ENCODE results near the gene NOX4. TPM values are rescaled to one million over a fixed set of nuclear protein-coding genes. Genes with fewer than 3 reads are reported as not detected.
"Not testable (repeated sequence)": the region's sequence is repeated elsewhere in the genome, so short reads cannot be mapped to it uniquely, and the experiment has no call there.

NOX4 gene
- polyA plus RNA-seq, 2 of the 4 experiments (the other 2 are of a cell fraction), result 0.04 TPM; not detected in 1

DNA sequence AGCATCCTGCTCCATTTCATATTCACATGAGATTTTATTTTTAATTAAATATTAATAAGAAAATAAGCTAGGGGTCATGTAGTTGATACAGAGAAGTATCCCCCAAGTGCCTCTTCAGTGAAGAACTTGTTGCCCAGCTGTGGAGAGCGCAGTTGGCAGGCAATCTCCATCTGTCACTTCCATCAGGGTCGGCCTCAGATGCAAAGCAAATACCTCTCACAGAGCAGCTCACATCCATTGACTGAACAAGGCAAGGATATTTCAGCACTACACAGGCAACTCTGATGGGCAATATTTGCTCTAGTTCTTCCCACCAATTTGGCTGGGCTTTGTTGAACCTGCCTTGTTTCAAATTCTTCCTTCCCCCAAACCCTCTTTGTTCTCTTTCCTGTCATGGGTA, 129.4 kb downstream of the NOX4 start:
- FAIRE-seq (no peak), DNase-seq (ENCODE audit: low read depth in 1 of 2, low spot score in 1 of 2) (no peak), ATAC-seq (no peak)
- Histone ChIP-seq H3K27ac (no peak overlapping the region), H3K4me2 (no peak overlapping the region), H3K4me3 (no peak overlapping the region), H3K9me3 (no peaks in the 10 kb centered on the region), H3K4me1 (no peaks in the 10 kb centered on the region)
- TF ChIP-seq TFCP2L1 (CRISPR knock-in tag; IDR thresholded peaks at IDR 0.05) (no peak), NPAS2 (CRISPR knock-in tag; IDR thresholded peaks at IDR 0.05; ENCODE audit: borderline replicate concordance) (no peak), PHF8 (IDR thresholded peaks at IDR 0.05; ENCODE audit: borderline replicate concordance, low read depth) (no peak), ZC3H11A (IDR thresholded peaks at IDR 0.05) (no peak), RCOR1 (IDR thresholded peaks at IDR 0.05; ENCODE audit: low read depth, low read length) (no peak), E2F6 (IDR thresholded peaks at IDR 0.05; ENCODE audit: borderline replicate concordance, low read depth) (no peak), CBX8 (IDR thresholded peaks at IDR 0.05) (no peak), RFX5 (IDR thresholded peaks at IDR 0.05) (no peak), JUN (IDR thresholded peaks at IDR 0.05) (no peak), HOXB13 (CRISPR knock-in tag; IDR thresholded peaks at IDR 0.05; ENCODE audit: low read depth) (no peak), SMC3 (IDR thresholded peaks at IDR 0.05) (no peak), POLR2A (IDR thresholded peaks at IDR 0.05; ENCODE audit: low read length) (no peak), USF2 (IDR thresholded peaks at IDR 0.05) (no peak), SREBF2 (IDR thresholded peaks at IDR 0.05) (no peak), BHLHE40 (IDR thresholded peaks at IDR 0.05; ENCODE audit: low read depth, low read length) (no peak), MYC (IDR thresholded peaks at IDR 0.05; ENCODE audit: borderline replicate concordance, low read length) (no peak), ESRRA (IDR thresholded peaks at IDR 0.05; ENCODE audit: borderline replicate concordance, low read length) (no peak), KDM5A (IDR thresholded peaks at IDR 0.05) (no peak)
- TF ChIP-seq, protein P1, sequence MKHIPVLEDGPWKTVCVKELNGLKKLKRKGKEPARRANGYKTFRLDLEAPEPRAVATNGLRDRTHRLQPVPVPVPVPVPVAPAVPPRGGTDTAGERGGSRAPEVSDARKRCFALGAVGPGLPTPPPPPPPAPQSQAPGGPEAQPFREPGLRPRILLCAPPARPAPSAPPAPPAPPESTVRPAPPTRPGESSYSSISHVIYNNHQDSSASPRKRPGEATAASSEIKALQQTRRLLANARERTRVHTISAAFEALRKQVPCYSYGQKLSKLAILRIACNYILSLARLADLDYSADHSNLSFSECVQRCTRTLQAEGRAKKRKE (CRISPR knock-in tag; IDR thresholded peaks at IDR 0.05; ENCODE audit: low read depth), result no peak
- ChIA-PET POLR2A (no interaction called here), CTCF (no interaction called here)
- WGBS (ENCODE audit: missing lambda C conversion rate), result 0% methylated on average over 2 of the region's 2 CpGs

GRCh38 chr11:89359208-89359607, 132.0 kb downstream of the NOX4 start:
- ATAC-seq; POLR2A ChIA-PET; H3K4me1 ChIP-seq; H3K4me2 ChIP-seq; CTCF ChIA-PET; FAIRE-seq; H3K9me3 ChIP-seq; H3K4me3 ChIP-seq; H3K27ac ChIP-seq; DNase-seq (ENCODE audit: low read depth in 1 of 2, low spot score in 1 of 2): not testable (repeated sequence)

DNA sequence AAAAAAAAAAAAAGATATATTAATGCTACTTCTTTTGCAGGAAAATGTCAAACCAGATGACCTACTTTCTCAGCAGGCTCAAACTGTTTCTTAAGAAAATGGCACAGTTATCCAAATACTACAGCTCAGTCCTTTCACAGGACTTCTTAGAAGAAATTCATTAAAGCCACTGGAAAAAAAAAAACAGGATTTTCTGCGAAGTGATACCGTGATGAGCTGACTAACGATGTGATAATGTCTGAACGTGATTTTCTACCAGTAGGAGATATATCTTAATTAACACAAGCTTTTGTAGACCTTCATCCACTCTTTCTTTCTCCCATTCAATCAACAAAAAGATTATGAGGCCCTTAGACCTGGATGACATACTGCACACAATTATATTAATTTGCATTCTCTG, 132.4 kb downstream of the NOX4 start:
- under 1% methylated on average over 4 of the region's 4 CpGs for WGBS (ENCODE audit: missing lambda C conversion rate)
- TF ChIP-seq EHMT2 (IDR thresholded peaks at IDR 0.05; ENCODE audit: low read depth), result no peak
- no peak for TF ChIP-seq TP53 (CRISPR knock-in tag; IDR thresholded peaks at IDR 0.05)
- TF ChIP-seq, protein P2, sequence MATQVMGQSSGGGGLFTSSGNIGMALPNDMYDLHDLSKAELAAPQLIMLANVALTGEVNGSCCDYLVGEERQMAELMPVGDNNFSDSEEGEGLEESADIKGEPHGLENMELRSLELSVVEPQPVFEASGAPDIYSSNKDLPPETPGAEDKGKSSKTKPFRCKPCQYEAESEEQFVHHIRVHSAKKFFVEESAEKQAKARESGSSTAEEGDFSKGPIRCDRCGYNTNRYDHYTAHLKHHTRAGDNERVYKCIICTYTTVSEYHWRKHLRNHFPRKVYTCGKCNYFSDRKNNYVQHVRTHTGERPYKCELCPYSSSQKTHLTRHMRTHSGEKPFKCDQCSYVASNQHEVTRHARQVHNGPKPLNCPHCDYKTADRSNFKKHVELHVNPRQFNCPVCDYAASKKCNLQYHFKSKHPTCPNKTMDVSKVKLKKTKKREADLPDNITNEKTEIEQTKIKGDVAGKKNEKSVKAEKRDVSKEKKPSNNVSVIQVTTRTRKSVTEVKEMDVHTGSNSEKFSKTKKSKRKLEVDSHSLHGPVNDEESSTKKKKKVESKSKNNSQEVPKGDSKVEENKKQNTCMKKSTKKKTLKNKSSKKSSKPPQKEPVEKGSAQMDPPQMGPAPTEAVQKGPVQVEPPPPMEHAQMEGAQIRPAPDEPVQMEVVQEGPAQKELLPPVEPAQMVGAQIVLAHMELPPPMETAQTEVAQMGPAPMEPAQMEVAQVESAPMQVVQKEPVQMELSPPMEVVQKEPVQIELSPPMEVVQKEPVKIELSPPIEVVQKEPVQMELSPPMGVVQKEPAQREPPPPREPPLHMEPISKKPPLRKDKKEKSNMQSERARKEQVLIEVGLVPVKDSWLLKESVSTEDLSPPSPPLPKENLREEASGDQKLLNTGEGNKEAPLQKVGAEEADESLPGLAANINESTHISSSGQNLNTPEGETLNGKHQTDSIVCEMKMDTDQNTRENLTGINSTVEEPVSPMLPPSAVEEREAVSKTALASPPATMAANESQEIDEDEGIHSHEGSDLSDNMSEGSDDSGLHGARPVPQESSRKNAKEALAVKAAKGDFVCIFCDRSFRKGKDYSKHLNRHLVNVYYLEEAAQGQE (IDR thresholded peaks at IDR 0.05), result no peak
- TF ChIP-seq ELK1 (IDR thresholded peaks at IDR 0.05; ENCODE audit: low read depth, low read length), result no peak
- TF ChIP-seq, protein P3, sequence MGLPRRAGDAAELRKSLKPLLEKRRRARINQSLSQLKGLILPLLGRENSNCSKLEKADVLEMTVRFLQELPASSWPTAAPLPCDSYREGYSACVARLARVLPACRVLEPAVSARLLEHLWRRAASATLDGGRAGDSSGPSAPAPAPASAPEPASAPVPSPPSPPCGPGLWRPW (IDR thresholded peaks at IDR 0.05), result no peak
- TF ChIP-seq CBX2 (IDR thresholded peaks at IDR 0.05; ENCODE audit: borderline replicate concordance, low read depth), result no peak
- no peak for TF ChIP-seq KDM1A (IDR thresholded peaks at IDR 0.05; ENCODE audit: low read depth)
- no peak for TF ChIP-seq SMC3 (IDR thresholded peaks at IDR 0.05)
- TF ChIP-seq FOXS1 (CRISPR knock-in tag; IDR thresholded peaks at IDR 0.05), result no peak
- TF ChIP-seq PHF8 (IDR thresholded peaks at IDR 0.05; ENCODE audit: borderline replicate concordance, low read depth), result no peak
- TF ChIP-seq JUNB (IDR thresholded peaks at IDR 0.05), result no peak
- TF ChIP-seq KDM5A (IDR thresholded peaks at IDR 0.05), result no peak
- H3K9me3 ChIP-seq, result no peaks in the 10 kb centered on the region
- FAIRE-seq, result no peak
- CTCF ChIA-PET, result no interaction called here
- no peaks in the 10 kb centered on the region for H3K4me1 ChIP-seq
- no peak for ATAC-seq
- H3K4me2 ChIP-seq, result no peak overlapping the region
- POLR2A ChIA-PET, result no interaction called here
- H3K27ac ChIP-seq, result no peak overlapping the region
- H3K4me3 ChIP-seq, result no peak overlapping the region
- no peak for DNase-seq (ENCODE audit: low read depth in 1 of 2, low spot score in 1 of 2)

Data from A549 (cell line).